ENCODE data around the gene TEDDM1.
A peak's percentile ranks its signal among the peaks of the same experiment; 100 is the strongest.
"Not testable (repeated sequence)": the region's sequence is repeated elsewhere in the genome, so short reads cannot be mapped to it uniquely, and the experiment has no call there.

TEDDM1 gene

GRCh38 chr1:182405578-182405977, 5.1 kb upstream of the TEDDM1 start:
- no peak for DNase-seq

DNA sequence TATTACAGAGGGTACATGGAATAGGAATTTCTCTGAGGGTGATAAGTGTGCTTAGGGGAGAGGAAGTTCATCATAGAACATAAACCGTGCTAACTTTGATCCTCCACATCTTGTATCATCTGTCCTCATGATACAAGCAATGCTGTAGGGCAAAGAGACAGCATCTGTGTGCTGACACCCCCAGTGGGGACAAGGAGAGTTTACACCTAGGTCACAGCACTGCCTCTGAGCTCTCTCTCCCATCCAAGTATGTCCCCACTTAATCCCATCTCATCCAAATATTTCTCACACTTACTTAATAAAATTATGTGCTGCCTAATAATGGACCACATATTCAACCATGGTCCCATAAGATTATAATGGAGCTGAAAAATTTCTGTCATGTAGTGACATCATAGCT, 4.3 kb upstream of the TEDDM1 start:
- DNase-seq = no peak

- DNase-seq = no peak
Measured at GRCh38 chr1:182397653-182398393, 2.6 kb downstream of the TEDDM1 start.

GRCh38 chr1:182395906-182396305, 4.6 kb downstream of the TEDDM1 start:
- DNase-seq = no peak

GRCh38 chr1:182394055-182394775, 6.3 kb downstream of the TEDDM1 start:
- DNase-seq = no peak

DNA sequence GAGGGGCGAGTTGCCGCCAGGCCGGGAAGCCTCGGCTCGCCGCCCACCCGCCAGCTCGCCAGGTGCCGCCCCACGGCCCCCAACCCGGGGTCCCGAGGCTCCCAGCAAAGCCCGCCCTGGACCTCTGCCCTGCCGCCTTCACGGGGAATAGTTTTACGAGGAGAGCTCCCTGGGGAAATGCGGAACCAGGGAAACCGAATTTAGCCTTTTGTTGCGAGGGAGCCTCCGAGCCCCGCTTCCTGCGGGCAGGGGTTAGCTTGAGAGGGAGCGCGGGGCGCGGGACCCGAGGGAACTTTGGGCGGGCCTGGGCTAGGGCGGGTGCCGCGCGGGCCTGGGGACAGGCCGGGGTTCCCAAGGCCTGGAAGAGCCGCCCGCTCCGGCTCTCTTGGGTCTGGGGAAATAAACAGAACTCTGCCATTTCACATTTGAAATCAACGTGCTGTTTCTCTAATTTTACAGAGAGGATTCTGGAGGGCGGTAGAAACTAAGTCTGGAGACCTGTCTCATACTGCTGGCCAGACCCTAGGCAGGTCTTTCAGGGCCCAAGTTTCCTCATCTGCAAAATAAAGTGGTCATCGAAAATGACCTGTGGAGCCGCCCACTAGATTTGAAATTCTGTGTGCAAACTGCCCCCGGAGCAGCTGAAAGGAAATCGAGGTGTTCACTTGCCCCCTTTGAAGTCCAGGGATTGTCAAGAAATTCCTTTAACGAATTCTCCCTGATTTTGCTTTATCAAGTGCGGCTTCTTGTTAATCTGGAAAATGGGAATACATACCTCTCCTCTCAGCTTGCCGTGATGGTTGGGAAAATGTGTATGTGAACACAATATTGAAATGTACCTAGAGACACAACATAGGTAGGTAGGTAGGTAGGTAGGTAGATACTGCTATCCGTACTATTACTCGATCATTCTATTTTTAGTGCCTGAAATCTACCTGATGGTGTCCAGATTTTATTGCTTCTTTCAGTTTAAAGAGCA, 8.1 kb downstream of the TEDDM1 start:
- peak; percentile 7 to 15 for DNase-seq

GRCh38 chr1:182391362-182392049, 9.0 kb downstream of the TEDDM1 start, which contains the start of gene GLUL:
TSS of gene GLUL (minus strand) at chr1:182391790. CDS start at chr1:182388737, 3,053 bp downstream.
- peak; percentile 63 to 75 for DNase-seq

- no peak for DNase-seq
Measured at GRCh38 chr1:182391028-182391361, 9.5 kb downstream of the TEDDM1 start.

GRCh38 chr1:182389619-182390047, 10.8 kb downstream of the TEDDM1 start:
- no peak for DNase-seq

DNA sequence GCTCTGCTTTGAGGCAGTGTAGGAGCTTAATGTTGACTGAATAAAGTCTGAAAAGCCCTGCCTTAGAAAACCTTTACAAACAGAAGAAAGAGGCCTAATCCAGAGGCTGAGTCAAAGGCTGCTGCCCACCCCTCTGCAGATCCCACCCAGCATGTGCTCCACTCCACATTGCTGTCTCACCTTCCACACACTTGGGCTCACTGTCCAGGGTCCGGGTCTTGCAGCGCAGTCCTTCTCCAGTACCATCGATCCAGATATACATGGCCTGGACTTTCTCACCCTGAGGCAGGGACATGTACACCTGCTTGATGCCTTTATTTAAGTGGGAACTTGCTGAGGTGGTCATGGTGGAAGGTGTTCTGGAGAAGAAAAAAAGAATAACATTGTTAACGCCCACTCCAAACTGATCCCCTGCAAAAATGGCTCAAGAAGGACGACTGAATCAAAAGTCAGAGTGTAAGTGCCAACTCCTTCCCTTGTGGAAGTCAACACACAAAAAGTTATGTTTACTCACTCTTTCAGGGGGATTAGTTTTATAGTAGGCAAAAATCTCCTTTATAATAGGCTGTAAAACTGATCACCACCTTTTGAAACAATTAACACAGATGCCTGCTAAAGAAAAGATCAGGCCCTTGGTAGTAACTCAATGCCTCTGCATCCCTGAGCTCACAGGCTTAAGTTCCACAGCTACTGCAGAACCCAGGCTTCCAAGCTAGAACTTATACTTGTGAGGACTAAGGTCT, 11.9 kb downstream of the TEDDM1 start:
- no peak for DNase-seq

- DNase-seq = no peak
Measured at GRCh38 chr1:182387566-182387965, 12.9 kb downstream of the TEDDM1 start.

- no peak for DNase-seq
Measured at GRCh38 chr1:182386980-182387379, 13.5 kb downstream of the TEDDM1 start.

- DNase-seq = no peak
Measured at GRCh38 chr1:182385885-182386853, 14.3 kb downstream of the TEDDM1 start.

DNA sequence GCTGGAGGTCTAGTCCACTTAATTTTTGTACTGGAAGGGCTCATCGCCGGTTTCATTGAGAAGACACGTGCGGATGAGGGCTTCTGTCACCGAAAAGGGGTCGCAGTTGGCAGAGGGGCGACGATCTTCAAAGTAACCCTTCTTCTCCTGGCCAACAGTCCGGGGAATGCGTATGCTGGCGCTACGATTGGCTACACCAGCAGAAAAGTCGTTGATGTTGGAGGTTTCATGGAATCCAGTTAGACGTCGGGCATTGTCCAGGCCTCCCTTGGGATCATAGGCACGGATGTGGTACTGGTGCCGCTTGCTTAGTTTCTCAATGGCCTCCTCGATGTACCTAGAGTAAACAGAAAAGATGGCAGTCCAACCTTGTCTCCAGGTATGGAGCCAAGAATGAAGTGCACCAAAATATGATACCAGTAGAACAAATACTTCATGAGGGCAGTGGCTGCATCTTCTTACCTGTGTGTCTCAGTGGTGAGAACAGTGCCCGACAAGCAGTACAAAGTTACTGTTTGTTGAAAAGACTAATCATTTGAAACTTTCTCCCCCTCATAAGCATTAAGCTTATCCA, 16.0 kb downstream of the TEDDM1 start:
- DNase-seq = no peak

DNA sequence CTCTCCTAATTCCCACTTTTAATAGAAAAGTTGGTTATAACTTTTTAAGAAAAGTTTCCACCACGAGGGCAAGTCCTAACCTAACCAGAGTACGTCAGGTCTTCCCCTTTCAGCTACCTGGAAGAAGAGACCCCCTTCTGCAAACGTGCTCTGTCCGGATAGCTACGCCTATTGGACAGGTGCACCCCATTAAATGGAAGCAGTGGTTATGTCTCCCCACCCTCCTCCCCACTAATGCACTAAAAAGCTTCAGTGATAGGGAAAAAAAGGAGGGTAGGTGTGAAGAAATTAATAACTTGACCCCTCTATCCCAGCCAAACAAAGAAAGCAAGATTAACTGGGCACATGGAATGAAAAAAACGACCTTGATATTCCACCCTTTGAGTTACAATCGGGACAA, 16.5 kb downstream of the TEDDM1 start:
- no peak for DNase-seq

GRCh38 chr1:182383037-182383661, 17.3 kb downstream of the TEDDM1 start:
- no peak for DNase-seq

GRCh38 chr1:182381962-182382819, 18.3 kb downstream of the TEDDM1 start:
- no peak for DNase-seq

DNA sequence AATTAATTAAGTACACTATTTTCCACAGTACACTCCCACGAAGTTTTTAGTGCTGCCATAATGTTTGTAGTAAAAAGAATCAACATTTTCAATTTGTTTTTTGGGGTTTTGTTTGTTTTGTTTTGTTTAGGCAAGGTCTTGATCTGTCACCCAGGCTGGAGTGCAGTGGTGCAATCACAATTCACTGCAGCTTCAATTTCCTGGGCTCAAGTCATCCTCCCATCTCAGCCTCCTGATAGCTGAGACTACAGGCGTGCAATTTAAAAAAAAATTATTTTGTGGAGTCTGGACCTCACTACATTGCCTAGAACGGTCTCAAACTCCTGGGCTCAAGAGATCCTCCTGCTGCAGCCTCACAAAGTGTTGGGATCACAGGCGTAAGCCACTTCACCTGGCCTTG, 20.3 kb downstream of the TEDDM1 start:
- no peak for DNase-seq

DNA sequence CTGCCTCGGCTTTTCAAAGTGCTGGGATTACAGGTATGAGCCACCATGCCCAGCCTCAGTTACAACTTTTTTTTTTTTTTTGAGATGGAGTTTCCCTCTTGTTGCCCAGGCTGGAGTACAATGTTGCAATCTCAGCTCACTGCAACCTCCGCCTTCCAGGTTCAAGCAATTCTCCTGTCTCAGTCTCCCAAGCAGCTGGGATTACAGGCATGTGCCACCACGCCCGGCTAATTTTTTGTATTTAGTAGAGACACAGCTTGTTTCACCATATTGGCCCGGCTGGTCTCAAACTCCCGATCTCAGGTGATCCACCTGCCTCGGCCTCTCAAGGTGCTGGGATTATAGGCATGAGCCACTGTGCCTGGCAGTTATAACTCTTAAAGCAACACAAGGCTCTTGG, 20.7 kb downstream of the TEDDM1 start:
- not testable (repeated sequence) for DNase-seq
